ES-I3 (cell line): ENCODE data around the gene GNAI2.
"Not testable (repeated sequence)": the region's sequence is repeated elsewhere in the genome, so short reads cannot be mapped to it uniquely, and the experiment has no call there.

Experiments used
- H3K36me3 ChIP-seq: 2 replicates; pipeline ENCODE4 v1.6.1; 2013; ENCODE audit warnings: mild to moderate bottlenecking, low read length, control low read depth, moderate library complexity; ENCODE audit not compliant: insufficient read depth
- H3K4me1 ChIP-seq: 2 replicates; pipeline ENCODE4 v1.6.1; 2013; ENCODE audit warnings: mild to moderate bottlenecking, control low read depth, low read length; ENCODE audit not compliant: insufficient read depth
- H3K9ac ChIP-seq: 2 replicates; pipeline ENCODE4 v1.6.1; 2013; ENCODE audit warnings: low read depth, mild to moderate bottlenecking, low read length, moderate library complexity
- H3K9me3 ChIP-seq: 2 replicates; pipeline ENCODE4 v1.6.1; 2013; ENCODE audit warnings: mild to moderate bottlenecking, low read length, moderate library complexity; ENCODE audit not compliant: control insufficient read depth, insufficient read depth

The GNAI2 gene

DNA sequence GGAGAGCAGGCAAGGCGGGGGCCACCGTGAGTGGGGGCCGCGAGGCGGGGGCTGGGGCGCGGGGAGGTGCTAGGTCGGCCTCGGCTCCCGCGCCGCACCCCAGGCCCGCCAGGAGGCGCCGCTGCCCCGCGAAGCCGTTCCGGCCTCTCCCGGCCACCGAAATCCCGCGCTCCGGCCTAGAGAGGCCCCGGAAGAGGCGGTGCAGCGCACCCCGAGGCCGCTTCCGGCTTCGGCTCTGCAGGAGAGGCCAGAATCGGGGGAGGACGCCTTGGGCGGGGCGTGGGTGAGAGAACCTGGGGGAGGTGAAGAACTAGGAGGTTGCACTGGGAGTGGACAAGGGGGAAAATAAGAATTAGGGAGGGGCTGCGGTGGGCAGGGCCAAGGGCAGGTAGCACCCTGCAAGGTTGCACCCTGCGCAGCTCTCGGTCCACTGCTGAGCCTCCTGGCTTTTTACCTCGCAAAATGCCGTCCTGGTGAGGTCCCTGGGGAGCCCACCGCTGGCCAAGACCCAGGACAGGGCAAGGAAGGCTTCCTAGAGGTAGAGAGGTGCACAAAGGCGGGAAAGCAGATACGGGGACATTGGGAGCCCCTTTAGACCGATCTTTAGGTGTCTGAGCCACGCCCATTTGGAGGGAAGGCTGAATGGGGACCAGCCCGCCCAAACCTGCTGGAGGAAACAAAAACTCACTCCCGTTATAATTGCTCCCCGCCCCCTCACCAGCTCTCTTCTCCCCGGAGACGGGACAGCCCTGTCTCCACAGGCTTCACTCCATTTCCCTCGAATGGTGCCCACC lies 8.4 kb upstream of the GNAI2 start:
- H3K9ac ChIP-seq, result peak overlapping the region; percentile 78
- no peaks in the 10 kb centered on the region for H3K36me3 ChIP-seq
- no peaks in the 10 kb centered on the region for H3K9me3 ChIP-seq
- peaks cover 10% of the 10 kb centered on the region for H3K4me1 ChIP-seq

DNA sequence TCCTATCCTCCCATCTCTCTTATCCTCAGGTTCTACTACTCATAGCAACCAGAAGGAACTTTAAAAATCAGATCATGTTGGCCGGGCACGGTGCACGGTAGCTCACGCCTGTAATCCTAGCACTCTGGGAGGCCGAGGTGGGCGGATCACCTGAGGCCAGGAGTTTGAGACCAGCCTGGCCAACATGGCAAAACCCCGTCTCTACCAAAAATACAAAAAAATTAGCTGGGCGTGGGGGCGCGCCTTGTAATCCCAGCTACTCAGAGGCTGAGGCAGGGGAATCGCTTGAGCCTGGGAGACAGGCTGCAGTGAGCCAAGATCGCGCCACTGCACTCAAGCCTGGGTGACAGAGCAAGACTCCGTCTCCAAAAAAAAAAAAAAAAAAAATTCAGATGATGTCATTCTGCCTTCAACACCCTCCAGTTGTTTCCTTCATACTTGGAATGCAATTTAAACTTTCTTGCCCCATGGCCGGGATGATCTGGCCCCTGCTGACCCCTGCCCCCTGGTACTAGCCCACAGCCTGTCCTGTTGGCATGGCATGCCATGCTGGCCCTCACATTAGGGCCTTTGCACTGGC lies 7.7 kb upstream of the GNAI2 start:
- not testable (repeated sequence) for H3K9me3 ChIP-seq, H3K36me3 ChIP-seq
- peaks cover 10% of the 10 kb centered on the region for H3K4me1 ChIP-seq
- H3K9ac ChIP-seq, result peak overlapping the region; percentile 78

GRCh38 chr3:50229490-50229889 lies 6.5 kb upstream of the GNAI2 start:
- Histone ChIP-seq H3K4me1 (peaks cover 10% of the 10 kb centered on the region), H3K9me3 (no peaks in the 10 kb centered on the region), H3K9ac (no peak overlapping the region)

GRCh38 chr3:50230104-50230793 lies 5.8 kb upstream of the GNAI2 start:
- no peaks in the 10 kb centered on the region for H3K9me3 ChIP-seq
- no peak overlapping the region for H3K9ac ChIP-seq
- peaks cover 10% of the 10 kb centered on the region for H3K4me1 ChIP-seq
- no peaks in the 10 kb centered on the region for H3K36me3 ChIP-seq

More at GRCh38 chr3:50229490-50229889, 6.5 kb upstream of the GNAI2 start:
- no peaks in the 10 kb centered on the region for H3K36me3 ChIP-seq

GRCh38 chr3:50230794-50231125 lies 5.2 kb upstream of the GNAI2 start:
- H3K9me3 ChIP-seq, result no peaks in the 10 kb centered on the region
- H3K4me1 ChIP-seq, result peaks cover 10% of the 10 kb centered on the region
- no peak overlapping the region for H3K9ac ChIP-seq
- no peaks in the 10 kb centered on the region for H3K36me3 ChIP-seq

GRCh38 chr3:50231581-50231980 lies 4.4 kb upstream of the GNAI2 start:
- H3K4me1 ChIP-seq, result peaks cover 10% of the 10 kb centered on the region

GRCh38 chr3:50232303-50232702 lies 3.7 kb upstream of the GNAI2 start:
- no peaks in the 10 kb centered on the region for H3K9me3 ChIP-seq
- peaks cover 10% of the 10 kb centered on the region for H3K4me1 ChIP-seq
- H3K9ac ChIP-seq, result no peak overlapping the region
- H3K36me3 ChIP-seq, result no peaks in the 10 kb centered on the region

More at GRCh38 chr3:50231581-50231980, 4.4 kb upstream of the GNAI2 start:
- no peaks in the 10 kb centered on the region for H3K36me3 ChIP-seq
- H3K9ac ChIP-seq, result no peak overlapping the region
- H3K9me3 ChIP-seq, result no peaks in the 10 kb centered on the region

DNA sequence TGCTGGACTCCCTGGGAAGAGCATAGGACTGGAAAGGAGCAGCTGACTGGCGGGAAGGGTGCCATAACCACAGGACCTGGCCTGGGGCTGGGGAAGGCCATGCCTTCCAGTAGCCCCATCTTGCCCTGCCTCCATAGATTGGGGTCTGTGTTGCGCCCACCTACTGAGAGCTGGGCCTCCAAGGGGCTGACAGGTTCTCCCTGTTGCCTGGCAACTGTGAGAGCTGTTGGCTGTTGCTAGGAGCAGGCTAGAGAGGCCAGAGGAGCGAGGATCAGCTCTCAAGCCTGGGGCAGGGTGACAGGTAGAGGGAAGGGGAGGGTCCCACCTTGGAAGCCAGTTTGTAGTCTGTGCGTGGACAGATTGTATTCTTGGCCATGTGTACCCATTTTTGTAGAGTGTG lies 2.8 kb upstream of the GNAI2 start:
- H3K4me1 ChIP-seq, result peaks cover 10% of the 10 kb centered on the region
- H3K36me3 ChIP-seq, result no peaks in the 10 kb centered on the region
- H3K9ac ChIP-seq, result no peak overlapping the region
- no peaks in the 10 kb centered on the region for H3K9me3 ChIP-seq

GRCh38 chr3:50236484-50237132 lies 604 bp downstream of the GNAI2 start:
- H3K4me1 ChIP-seq, result peaks cover 21% of the 10 kb centered on the region
- H3K9ac ChIP-seq, result peak overlapping the region; percentile 94
- H3K36me3 ChIP-seq, result no peaks in the 10 kb centered on the region
- H3K9me3 ChIP-seq, result no peaks in the 10 kb centered on the region

GRCh38 chr3:50237133-50237651 lies 1.2 kb downstream of the GNAI2 start:
- H3K9me3 ChIP-seq, result no peaks in the 10 kb centered on the region
- peaks cover 27% of the 10 kb centered on the region for H3K4me1 ChIP-seq
- no peaks in the 10 kb centered on the region for H3K36me3 ChIP-seq
- peak overlapping the region; percentile 94 for H3K9ac ChIP-seq

DNA sequence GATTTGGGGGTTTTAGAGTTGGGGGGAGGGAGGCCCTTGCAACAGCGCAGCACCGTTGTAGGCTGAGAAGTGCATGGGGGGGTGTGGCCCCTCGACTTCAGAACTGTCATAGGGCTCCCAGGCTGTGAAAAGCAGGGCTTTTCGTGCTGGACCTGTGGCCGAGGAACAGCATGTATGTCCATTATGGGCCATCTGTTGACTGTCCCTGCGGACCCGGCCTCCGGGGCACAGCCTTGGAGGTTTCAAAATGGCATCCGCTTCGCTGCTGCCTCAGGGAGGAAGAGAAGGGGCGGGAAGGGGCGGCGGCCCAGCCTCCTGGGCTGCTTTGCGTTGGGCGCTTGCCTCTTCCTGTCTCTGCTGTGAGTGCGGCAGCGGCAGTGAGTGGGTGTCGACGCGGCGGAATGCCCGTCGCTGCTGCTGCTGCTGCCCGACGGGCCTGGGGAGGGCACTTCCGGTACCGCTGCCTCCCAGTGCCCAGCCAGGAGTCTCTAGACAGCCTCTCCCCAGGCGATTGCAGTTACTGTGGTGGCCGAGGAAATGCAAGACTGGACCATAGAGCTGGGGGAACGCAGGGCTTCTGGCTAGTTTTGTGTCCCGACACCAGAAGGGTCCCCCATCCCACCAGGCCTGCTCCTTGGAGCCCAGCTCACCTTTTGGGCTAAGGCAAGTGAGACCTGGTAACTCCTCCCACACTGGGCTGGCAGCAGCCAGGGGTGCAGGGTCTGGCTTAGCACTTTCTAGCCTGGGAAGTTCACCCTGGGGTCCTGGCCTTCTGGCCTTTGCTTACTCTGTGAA lies 1.9 kb downstream of the GNAI2 start:
- H3K9me3 ChIP-seq, result no peaks in the 10 kb centered on the region
- peak overlapping the region; percentile 94 for H3K9ac ChIP-seq
- H3K4me1 ChIP-seq, result peaks cover 34% of the 10 kb centered on the region
- no peaks in the 10 kb centered on the region for H3K36me3 ChIP-seq

DNA sequence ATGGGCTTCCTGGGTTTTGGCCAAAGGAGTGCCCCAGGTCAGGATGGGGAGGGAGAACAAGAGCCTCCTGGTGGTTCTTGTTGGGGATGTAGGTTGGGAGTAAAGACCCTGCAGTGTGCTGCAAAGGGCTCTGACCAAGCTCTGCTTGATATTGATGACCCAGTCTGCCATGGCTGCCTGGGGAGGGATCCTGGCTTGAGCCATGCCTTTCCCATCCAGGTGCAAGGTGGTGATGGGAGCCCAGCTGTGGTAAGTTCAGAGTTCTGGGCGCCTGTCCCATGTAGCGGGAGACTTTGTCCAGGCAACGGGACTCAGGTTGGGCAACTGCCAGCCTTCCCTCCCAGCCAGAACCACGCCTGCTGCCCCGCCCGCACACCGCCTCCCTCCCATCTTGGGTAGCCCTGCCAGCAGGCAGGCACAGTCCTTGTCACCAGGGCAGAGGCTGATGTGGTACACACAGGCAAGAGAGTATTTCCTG lies 2.6 kb downstream of the GNAI2 start:
- no peaks in the 10 kb centered on the region for H3K9me3 ChIP-seq
- no peaks in the 10 kb centered on the region for H3K36me3 ChIP-seq
- peaks cover 41% of the 10 kb centered on the region for H3K4me1 ChIP-seq
- peak overlapping the region; percentile 94 for H3K9ac ChIP-seq

- Histone ChIP-seq H3K9ac (no peak overlapping the region), H3K4me1 (peaks cover 42% of the 10 kb centered on the region), H3K36me3 (no peaks in the 10 kb centered on the region; the same call in 1 of the 2 replicates), H3K9me3 (no peaks in the 10 kb centered on the region)
Measured at GRCh38 chr3:50239649-50240048, 3.6 kb downstream of the GNAI2 start.
